ENCODE data around the gene CD44.
A peak's percentile ranks its signal among the peaks of the same experiment; 100 is the strongest.
"Not testable (repeated sequence)": the region's sequence is repeated elsewhere in the genome, so short reads cannot be mapped to it uniquely, and the experiment has no call there.

The CD44 gene

DNA sequence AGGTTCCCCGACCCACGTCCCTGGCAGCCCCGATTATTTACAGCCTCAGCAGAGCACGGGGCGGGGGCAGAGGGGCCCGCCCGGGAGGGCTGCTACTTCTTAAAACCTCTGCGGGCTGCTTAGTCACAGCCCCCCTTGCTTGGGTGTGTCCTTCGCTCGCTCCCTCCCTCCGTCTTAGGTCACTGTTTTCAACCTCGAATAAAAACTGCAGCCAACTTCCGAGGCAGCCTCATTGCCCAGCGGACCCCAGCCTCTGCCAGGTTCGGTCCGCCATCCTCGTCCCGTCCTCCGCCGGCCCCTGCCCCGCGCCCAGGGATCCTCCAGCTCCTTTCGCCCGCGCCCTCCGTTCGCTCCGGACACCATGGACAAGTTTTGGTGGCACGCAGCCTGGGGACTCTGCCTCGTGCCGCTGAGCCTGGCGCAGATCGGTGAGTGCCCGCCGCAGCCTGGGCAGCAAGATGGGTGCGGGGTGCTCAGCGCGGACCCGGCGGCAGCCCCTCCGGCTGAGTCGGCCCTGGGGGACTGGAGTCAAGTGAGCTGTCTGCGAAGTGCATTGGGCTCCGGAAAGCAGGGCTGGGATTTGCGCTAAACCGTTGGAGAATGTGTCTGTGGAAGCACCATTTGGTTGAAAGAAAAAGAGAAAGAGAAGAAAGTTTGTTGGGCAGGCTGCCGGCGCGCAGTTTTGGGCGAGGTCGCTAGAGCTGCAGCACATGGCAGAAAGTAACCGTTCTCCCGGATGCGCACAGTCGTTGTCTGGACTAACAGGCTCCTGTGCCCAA, at the start of gene CD44:
TSS of gene CD44 (plus strand) at position 229 of the 779 bp plus-strand sequence. CDS start at position 362, 133 bp downstream.
- DNase-seq (ENCODE audit: low spot score), result peak; percentile 71

DNA sequence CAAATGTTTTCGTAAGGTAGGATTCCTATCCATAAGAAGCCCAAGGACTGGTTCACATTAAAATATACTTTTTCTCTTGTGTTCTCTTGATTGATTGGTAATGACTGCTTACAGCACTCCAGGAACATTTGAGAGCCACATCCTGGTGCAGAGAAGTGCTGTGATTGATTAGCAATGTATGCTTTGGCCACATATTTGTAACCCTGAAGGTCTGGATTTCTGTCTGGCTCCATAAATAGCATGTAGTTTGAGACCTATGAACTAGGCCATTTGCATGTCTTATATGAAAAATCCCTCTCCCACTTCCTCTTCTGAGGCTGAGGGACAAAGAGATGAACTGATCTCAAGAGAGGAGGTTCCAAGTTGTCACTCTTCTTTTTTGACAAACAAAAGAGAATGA, 49.3 kb upstream of the CD44 start:
- DNase-seq (ENCODE audit: low spot score), result no peak

DNA sequence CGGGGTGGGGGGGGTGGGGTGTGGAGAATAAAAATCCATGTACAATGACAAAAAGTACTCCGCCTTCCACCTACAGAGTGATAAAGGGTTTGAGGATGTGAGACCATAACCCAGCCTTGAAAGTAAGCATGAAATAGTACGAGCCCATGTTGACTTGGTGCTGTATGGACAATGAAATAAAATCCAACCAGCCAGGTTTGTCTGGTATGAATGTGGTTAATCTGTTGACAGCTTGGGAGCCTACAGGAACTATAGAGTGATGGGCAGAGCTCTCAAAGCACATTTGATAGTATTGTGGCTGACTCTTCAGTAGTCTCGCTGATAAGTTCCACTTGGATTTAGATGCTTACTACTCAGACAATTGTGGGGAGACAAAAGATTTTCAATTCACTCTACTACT, 48.8 kb upstream of the CD44 start:
- no peak for DNase-seq (ENCODE audit: low spot score)

DNA sequence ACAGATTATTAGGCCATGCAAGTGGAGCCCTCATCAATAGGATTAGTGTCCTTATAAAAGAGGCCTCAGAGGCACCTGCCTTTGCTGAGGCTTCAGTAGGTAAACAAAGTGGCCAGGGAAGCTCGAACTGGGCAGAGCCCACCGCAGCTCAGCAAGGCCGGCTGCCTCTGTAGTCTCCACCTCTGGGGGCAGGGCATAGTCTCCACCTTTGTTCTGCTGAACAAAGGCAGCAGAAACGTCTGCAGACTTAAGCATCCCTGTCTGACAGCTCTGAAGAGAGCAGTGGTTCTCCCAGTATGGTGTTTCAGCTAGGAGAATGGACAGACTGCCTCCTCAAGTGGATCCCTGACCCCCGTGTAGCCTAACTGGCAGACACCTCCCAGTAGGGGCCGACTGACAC, 48.0 kb upstream of the CD44 start:
- not testable (repeated sequence) for DNase-seq (ENCODE audit: low spot score)

DNA sequence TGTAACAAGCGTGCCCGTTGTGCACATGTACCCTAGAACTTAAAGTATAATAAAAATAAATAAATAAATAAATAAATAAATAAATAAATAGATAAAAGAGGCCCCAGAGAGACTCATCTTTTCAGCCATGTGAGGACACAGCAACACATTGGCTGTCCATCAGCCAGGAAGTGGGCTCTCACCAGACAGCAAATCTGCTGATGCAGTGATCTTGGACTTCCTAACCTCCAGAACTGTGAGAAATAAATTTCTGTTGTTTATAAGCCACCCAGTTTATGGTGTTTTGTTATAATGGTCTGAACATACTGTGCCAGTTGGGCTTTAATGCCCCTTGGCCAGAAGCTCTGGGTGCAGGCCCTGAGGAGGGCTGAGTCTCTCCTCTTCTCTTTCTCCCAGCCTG, 42.2 kb upstream of the CD44 start:
- DNase-seq (ENCODE audit: low spot score), result no peak

DNA sequence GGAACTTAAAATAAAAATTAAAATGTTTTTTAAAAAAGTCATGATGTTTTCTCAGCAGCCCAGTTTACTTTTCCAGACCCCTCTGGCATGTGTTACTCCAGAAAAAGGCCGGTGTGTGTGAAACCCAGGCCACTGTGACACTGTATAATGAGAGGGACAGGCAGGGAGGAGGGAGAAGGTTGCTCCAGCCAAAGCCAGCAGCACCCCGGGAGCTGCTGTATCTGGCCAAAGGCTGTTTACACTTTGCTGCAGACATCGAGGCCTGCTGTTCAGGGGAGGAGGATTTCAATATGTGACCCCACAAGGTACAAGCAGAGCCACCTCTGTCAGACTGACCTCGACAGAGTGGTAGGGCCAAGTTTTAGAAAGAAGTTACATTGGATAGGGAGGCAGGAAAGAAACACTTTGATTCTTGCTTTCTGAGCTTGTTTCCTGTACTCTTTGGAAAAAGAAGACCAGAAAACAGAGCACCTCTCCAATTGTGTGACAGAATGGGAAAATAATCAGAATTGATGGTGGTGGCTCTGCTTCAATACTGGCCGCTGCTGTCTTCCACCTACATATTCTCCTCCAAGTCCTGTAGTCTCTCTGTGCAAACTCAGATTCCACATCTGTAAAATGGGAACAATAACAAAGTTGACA, 41.0 kb upstream of the CD44 start:
- no peak for DNase-seq (ENCODE audit: low spot score)

DNA sequence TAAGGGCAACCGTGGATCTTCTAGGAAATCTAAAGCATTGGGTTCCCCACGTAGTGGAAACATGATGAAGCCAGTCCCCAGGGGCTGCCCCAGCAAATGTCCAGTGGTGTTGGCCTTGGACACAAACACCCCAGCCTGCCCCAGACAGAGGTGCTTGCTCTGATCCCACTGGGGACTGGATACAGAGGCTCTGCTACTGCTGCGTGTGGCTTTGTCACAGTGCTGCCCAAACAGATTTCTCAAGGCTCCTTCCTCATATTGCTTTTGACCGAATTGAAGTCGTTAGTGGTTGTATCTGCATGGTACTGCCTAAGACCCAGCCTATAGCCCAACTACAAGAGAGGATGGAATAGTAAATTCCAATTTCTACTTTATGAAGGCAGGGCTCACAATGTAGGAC, 40.1 kb upstream of the CD44 start:
- no peak for DNase-seq (ENCODE audit: low spot score)

DNA sequence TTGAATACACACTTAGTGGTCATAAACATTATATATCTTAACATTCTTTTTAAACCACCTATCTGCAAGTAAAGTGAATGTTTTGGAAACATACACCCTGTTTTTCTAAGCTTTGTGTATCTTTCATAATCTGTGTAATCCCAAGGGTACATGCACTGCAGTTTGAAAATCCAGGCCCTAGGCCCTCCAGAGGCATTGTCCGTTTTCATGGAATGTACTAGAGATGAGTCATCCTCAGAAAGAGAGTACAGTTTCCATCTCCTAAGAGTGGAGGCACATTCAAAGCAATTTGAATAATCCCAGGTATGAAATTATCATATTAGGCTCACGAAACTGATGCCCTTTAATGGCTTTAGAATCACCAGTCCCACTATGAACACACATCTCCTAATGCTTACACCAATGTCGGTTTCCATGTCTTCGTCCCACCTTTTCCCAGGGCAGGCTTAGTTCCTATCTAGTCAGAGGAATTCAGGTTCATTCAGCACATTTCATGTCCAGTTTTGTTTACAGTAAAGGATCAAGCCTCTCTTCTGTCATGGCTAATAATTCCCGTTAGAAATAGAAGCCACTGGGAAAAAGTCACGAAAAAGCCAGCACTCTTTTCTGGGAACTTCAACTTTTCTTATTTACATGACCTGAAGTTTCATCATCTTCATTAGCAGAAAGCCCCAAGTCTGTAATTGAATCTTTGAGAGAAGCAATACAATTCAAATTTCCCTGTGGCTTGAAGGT, 39.5 kb upstream of the CD44 start:
- no peak for DNase-seq (ENCODE audit: low spot score)

DNA sequence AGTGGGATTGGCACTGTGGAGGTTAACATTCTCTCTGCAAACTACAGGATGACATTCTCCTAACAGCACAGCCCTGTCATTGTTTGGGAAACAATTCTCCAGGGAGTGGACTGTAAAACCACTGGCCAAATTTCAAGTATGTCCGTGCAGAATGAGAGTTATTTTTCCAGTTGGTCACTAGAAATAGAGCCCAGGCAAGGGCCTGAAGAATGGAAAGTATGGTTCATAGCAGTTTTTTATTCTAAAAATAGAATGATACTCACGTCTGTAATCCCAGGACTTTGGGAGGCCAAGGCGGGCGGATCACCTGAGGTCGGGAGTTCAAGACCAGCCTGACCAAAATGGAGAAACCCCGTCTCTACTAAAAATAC, 39.0 kb upstream of the CD44 start:
- no peak for DNase-seq (ENCODE audit: low spot score)

DNA sequence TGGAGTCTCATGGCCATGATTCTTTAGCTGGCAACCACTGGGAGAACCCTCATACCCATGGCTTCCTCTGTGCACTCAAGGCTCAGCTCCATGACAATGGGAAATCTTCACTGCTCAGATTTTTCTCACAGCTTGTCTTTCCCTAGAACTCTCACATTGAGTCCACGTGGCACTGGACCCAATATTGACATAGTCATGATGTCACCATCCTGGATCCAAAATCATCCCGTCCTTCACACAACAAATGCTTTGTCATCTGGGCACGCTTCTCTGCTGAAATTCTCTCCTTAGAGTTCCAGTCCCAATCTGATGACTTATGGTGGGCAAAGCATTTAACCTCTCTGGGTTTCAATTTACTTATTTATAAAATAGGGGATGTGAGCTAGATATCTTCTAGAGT, 37.7 kb upstream of the CD44 start:
- no peak for DNase-seq (ENCODE audit: low spot score)

DNA sequence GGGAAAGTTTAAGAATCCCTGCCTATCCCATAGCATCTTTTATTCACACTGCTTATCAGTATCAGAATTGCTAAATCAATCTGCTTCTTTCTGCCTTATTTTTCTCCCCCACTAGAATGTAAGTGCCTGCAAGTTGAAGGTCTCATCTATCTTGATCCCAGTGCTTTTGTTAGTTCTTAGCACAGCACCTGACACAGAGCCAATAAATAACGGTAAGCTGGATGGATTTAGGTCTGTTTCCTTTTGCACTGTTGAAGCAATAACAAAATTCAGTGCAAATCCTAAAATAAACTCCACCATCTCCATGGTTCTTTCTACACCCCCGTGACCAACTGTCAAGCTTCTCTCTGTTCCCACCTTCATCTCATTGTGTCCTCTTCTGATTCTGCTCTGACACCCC, 36.7 kb upstream of the CD44 start:
- no peak for DNase-seq (ENCODE audit: low spot score)

DNA sequence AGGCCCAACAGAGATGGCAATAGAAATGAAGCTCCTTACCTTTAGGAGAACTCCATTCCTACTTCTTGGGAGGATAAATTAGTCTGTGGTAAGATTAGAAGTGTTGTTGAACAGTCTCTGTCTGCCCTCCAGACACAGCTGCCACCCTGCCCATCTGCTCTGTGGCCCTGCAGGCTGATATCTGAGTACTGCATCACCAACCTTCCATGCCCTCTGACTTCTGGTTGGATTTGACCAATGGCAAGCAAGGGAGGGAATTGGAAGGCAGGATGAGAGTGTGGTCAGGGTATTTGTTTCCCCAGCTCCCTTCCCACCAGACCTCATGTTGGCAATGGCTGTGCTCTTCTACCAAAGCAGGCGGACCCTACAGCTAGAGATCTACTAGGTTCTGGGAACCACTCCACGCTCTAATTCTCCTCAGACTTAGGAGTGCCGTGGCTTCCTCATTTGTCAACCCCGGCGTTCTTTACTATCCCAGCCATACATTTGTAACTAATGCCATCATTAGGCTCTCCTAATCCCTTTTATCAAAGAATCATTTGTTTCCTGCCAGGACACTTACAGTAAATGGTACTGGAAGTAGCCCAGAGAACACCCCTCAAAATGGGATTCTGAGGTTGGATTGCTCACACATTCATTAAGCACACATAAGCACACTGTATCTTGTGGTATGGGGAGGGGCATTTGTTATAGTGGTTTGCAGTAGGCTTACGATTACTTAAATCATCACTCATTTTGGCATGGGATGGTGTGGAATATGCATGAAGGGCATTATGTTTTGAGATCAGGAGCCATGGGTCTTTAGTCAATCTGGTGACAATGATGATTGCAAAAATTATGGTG, 35.4 kb upstream of the CD44 start:
- DNase-seq (ENCODE audit: low spot score), result no peak

DNA sequence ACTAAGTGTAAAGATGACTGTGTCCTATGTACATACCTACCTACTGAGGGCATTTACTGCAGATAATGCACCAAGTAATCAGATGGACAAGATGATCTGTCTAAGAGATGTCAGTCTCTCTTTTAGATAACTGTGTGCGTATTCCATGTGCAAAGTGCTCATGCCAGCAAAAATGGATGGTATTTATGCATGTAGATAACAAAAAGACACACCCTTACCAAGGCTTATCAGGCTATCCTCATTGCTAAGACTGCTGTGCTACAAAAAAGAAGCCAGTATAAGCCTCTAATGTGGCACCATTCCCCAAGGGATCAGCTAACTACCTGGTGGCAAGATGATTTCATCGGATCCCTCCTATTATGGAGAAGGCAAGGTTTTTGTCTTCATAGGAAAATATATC, 34.3 kb upstream of the CD44 start:
- DNase-seq (ENCODE audit: low spot score), result no peak

DNA sequence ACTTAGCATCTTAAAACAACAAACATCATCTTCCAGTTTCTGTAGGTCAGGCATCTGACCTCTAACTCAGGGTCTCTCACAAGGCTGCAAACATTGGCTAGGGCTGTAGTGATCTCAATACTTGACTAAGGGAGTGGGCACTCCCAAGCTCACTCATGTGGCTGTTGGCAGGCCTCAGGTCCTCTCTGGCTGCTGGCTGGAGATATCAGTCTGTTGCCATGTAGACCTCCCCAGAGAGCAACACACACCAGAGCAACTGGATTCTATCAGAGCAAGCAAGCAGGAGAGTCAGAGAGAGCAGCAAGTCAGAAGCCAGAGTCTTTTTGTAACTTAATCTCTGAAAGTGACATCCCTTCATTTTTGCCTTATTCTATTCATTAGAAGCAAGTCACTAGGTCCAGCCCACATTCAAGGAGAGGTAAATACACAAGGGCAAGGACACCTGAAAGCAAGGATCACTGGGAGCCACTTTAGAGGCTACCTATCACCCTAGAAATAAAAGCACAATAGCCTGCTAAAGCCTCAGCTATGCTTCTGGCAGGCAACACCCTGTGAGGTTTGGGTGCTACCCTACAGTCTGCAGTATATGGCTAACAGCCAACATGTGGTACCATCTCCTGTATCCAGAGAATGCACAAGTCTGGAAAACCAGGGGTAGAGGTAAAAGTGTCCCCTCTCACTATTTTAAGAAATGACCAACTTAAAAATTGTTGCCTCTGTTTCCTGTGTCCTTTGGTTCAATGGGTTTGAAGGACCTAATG, 33.5 kb upstream of the CD44 start:
- no peak for DNase-seq (ENCODE audit: low spot score)

DNA sequence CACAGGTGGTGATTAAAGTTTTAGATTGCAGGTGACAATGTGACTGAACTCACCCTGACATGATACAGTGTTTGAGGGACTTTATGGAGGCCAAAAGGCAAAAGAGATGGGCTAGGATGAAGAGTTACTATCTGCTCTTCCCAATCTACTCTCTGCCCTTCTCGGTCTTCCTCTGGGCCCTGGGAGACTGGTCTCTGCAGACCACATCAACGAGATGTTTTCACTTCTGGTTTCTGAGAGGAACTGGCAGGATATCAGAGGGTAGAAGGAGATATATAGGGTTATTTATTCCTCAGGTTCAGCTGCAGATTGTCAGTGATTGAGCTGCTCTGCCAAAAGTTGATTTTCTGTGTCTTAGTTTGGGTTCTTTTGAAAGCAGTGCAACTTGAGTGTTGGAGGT, 32.4 kb upstream of the CD44 start:
- DNase-seq (ENCODE audit: low spot score), result no peak

DNA sequence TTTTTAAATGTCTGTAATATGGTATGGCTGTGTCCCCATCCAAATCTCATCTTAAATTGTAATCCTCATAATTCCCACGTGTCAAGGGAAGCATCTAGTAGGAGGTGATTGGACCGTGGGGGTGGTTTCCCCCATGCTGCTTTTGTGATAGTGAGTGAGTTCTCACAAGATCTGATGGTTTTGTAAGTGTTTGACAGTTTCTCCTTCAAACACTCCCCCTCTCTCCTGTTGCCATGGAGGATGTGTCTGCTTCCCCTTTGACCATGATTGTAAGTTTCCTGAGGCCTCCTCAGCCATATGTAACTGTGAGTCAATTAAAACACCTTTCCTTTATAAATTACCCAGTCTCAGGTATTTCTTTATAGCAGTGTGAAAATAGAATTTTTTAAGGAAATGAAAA, 31.1 kb upstream of the CD44 start:
- no peak for DNase-seq (ENCODE audit: low spot score)

DNA sequence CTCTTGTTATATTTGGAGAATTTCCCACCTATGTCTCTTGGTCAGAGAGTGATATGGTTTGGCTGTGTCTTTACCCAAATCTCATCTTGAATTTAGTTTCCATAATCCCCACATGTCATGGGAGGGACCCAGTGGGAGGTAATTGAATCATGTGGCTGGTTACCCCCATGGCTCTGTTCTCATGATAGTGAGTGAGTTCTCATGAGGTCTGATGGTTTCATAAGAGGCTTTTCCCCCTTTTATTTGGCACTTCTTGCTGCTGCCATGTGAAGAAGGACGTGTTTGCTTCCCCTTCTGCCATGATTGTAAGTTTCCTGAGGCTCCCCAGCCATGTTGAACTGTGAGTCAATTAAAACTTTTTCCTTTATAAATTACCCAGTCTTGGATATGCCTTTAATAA, 30.6 kb upstream of the CD44 start:
- not testable (repeated sequence) for DNase-seq (ENCODE audit: low spot score)

DNA sequence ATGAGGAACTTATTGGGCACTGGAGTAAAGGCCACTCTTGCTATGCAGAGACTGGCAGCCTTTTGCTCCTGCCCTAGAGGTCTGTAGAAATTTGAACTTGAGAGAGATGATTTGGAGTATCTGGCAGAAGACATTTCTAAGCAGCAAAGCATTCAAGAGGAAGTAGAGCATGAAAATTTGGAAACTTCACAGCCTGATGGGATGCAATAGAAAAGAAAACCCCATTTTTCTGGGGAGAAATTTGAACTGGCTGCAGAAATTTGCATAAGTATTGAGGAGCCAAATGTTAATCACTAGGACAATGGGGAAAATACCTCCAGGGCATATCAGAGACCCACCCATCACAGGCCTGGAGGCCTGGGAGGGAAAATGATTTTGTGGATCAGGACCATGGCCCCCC, 29.9 kb upstream of the CD44 start:
- DNase-seq (ENCODE audit: low spot score), result no peak

DNA sequence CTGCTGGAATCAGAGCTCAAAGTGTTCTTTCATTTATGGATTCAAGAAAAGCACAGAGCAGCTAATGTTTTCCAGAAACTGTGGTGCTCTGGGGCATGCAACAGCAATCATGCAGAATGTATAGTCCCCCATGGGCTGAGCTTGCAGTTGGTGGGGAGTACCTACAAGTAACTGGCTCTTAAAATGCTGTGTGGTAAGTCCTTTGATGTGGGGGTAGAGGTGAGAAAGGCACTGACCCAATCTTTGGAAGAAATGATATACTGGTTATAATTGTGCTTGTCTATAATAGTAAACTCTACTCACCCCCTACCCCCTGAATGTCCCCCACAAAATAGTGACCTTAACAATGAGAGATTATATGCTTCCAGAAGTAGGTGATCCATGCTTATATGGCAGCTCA, 29.1 kb upstream of the CD44 start:
- DNase-seq (ENCODE audit: low spot score), result no peak

DNA sequence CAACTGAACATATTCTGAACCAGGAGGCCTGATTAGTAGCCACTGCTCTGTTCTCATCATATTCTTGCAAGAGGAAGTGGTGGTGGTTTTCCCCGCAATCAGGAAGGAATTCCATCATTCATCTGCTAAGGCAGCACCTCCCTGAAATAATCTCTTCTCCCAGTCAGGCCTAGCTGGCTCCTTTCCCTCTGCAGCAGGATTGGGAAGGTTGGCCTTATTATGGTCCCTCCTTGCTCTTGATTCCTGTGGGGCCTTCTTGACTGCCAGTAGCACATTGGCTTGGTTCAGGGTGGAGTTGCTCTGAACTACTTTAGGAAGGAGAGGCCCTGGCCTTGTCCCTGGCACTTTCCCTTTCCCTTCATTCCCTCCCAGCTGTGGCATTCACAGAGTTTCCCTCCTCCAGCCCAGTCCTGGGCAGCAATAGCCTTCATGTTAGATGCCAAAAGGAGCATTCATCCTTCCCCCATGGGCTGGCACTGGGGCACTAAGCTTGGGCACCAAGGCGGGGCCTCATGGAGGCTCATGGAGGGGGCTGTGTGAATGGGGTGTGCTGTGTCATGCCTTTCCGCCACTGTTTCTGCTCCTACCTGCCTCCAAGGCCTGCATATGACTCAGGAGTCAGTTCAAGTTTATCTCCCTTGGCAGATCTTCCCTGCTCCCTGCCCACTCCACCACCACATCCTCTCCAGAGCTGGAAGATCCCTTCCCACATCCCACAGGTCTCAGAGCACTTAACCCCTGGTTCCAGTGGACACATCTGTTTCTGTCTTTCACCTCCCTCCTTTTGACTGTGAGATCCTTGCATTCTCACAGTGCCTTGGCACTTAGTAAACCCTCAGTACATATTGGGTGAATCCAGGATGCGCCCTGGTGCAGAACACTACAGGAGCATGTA, 27.6 kb upstream of the CD44 start:
- DNase-seq (ENCODE audit: low spot score), result no peak

Data from activated CD4-positive, alpha-beta T cell treated with anti-CD3 and anti-CD28 coated beads, Interleukin-2, Interleukin-4, amounts not matched to agents 100 ng/mL and 50 ng/mL, durations not matched to agents 16 hours and 8 hours (primary cell).